GM21528 (cell line): ENCODE results near the gene ANO7.

Experiments used
- ATAC-seq: cut with Tn5 transposase; IDR thresholded peaks from one replicate; pipeline ENCODE4 v1.9.1; 2021; ENCODE audit warnings: mild to moderate bottlenecking, moderate library complexity; ENCODE audit not compliant: unreplicated experiment, low FRiP score

The ANO7 gene

GRCh38 chr2:241242306-241242705 lies 53.8 kb downstream of the ANO7 start:
- ATAC-seq: no peak

GRCh38 chr2:241244368-241244767 lies 55.9 kb downstream of the ANO7 start:
- no peak for ATAC-seq

DNA sequence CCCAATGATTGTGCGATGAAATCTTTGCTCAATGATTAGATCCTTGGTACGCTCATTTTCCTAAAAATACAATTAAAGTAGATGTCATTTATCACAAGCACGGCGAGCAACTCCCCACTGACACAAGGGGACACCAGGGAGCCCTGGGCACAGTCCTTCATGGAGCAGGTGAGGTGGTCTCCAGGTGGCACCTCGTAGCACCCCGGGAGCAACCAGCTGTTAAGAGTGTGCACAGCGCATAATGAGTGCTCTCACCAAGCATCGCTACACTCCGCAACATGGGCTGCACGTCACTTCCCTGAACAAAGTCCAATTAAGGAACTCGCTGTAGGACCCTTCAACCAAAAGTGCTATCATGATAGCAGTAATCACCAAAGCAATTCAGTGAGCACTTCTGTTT lies 59.8 kb downstream of the ANO7 start:
- no peak for ATAC-seq

DNA sequence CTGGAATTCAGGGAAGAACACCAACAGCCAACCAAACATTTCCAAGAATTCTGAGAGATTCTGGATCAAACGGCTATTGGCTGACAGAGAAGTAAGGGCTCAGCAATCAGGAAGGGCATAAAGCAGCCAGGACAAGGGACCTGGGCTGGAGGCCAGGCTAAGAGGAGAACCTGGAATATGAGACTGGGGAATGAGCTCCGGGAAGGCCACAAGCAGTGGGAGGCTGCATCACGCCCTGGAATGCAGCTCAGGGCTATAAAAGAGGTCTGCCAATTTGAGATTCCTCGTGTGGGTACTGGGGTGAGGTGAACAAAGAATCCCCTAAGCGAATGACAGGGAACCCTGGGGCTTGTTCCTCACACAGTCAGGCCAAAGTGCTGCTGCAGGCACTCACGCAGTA lies 60.4 kb downstream of the ANO7 start:
- no peak for ATAC-seq

DNA sequence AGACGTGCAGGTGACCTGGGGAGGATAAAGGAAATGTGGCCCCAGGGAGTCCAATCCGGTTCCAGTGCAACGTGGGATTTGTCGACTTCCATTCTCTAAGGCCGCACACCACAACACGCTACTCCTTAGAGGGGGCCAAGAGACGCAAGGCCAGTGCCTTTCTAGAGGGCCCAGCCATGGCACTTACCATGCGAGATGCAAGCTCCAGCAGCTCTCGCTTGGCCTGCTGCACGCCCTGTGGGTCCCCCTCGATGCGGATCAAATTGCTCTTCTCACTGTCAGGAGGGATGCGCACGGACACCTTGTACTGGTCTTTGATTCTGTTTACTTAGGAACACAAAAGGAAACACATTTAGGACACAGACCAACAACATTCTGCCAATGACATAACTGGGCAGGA lies 61.2 kb downstream of the ANO7 start:
- no peak for ATAC-seq

- ATAC-seq: no peak
Measured at GRCh38 chr2:241252778-241253475, 64.5 kb downstream of the ANO7 start.

DNA sequence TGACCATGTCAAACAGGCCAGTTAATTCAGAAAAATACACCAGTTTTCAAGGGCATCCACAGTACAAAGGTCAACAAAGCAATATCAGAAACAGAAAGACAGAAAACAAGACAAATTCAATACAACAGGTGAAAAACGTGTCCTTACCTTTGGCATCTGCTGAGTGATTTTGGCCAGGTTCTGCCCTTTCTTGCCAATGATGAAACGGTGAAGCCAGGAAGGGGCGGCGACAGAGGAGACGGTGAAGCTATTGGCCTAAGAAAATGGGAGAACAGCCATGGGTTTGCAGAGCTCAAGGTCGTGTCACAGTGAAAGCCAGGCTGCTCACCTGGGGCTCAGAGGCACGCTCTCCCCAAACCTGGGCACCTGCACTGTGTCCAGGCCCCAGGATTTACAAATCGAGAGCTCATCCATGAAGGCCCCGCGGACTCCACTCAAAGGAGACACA lies 66.5 kb downstream of the ANO7 start:
- no peak for ATAC-seq

DNA sequence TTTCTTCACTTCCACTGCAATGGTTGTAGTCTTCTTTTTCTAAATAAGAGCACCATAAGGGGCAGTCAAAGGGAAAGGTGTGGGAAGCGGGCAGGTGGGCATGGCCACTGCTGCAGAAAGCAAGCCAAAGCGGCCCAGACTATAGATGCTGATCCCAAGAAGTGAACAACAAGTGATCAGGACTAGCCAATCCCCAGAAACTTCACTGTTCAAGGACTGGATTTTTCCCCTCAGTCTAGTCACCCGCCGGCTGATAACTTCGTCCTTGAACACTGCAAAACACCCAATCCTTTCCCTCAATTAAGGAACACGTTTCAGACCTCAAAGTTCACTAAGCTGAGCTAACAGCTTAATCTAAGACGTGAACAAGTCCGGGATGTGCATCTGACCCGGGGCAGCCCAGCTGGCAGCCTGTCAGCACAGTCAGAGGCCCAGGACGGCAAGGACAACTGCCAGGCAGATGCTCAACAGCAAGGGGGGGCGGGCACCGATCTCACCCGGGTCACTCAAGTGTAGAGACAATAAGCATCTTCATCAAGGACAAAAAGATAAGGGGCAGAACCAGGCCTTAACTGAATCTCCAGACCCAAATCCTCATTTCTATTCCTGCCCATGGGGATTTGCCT lies 67.2 kb downstream of the ANO7 start:
- ATAC-seq: no peak

DNA sequence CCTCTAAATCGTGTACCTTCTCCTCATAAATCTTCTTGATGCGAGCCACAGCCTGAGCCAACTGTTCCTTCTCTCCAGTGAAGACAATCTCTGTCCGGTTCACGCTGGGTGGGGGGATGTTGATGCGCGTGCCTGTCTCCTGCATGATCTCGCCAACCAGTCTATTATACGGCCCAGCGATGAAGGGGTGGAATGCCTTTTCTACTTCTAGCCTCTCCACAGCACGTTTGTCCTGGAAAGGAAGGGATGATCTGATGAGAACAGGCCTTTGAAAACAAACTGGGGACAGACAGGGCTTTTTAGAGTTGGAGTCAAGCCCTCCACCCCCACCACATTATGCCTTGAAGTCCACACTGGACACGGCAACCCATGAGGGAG lies 67.7 kb downstream of the ANO7 start:
- ATAC-seq: no peak

DNA sequence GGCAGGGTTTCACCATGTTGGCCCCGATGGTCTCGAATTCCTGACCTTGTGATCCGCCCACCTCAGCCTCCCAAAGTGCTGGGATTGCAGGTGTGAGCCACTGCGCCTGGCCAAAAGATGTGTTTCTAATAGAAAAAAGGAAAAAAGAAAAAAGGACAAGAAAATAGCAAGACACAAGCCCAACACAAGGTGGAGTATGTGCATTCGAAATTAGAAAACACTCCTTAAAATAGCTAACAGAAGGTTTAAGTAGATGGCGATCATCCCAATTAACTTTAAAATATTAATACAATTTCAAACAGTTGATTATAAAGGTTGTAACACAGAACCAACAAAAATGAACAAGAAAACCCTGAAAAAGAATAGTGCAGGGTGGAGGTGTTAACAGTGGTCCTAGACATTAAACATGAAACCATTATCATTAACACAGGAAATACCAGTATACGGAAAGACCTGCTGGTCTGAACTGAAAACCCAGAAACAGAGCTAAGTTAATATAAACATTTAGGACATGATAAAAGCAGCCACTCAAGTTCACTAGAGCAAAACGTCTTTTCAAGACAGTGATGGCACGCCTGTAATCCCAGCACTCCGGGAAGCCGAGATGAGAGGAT lies 69.0 kb downstream of the ANO7 start:
- no peak for ATAC-seq

DNA sequence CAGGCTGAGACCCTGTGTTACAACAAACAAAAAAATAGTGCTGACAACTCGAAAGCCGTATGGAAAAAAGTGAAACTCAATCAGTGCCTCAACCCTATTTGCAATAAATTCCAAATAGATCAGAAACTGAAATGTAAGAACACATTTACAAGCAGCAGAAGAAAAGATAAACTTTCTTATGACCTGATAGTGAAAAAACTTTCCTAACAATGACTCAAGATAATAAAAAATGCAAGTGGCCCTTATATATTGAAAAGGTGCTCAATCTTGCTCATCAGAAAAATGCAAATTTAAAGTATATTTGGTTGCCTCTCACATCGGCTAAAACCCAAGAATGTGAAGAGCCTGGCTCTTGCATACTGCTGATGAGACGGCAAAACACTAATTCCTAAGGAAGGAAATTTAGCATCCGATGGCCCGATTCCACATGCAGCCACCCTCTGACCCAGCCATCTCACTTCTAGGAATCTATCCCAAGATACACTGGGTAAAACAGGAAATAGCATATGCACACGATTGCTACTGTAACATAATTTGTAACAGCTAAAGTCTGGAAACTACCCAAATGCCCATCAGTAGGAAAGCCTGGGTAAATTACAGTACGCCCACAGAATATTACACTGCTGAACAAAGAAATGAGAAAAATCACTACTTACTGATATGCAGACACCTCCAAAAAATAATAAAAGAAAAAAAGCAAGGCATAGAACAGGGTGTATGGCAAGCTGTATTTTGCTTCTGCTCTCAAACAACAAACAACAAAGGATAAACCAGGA lies 70.2 kb downstream of the ANO7 start:
- no peak for ATAC-seq

- no peak for ATAC-seq
Measured at GRCh38 chr2:241260911-241261310, 72.4 kb downstream of the ANO7 start.

- ATAC-seq: no peak
Measured at GRCh38 chr2:241261628-241262027, 73.2 kb downstream of the ANO7 start.

DNA sequence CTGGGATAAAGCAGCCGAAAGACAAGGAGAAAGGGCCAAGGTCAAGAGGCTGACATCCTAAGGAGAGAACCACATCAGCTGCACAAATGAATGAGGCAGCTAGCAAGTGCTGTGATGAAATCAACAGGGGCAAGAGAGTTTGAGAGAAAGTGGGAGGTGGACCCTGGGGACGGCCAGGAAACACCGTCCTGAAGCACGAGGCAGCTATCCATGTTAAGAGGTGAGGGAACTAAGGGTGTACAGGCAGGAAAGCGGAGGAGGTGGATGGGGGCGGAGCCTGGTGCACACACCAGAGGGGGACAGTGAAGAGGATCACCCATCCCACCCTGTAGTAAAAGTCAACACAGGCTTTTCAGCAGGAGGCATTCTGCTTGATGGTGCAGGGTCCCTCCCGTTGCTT lies 74.6 kb downstream of the ANO7 start:
- ATAC-seq: no peak

GRCh38 chr2:241265506-241265905 lies 77.0 kb downstream of the ANO7 start:
- ATAC-seq: no peak

DNA sequence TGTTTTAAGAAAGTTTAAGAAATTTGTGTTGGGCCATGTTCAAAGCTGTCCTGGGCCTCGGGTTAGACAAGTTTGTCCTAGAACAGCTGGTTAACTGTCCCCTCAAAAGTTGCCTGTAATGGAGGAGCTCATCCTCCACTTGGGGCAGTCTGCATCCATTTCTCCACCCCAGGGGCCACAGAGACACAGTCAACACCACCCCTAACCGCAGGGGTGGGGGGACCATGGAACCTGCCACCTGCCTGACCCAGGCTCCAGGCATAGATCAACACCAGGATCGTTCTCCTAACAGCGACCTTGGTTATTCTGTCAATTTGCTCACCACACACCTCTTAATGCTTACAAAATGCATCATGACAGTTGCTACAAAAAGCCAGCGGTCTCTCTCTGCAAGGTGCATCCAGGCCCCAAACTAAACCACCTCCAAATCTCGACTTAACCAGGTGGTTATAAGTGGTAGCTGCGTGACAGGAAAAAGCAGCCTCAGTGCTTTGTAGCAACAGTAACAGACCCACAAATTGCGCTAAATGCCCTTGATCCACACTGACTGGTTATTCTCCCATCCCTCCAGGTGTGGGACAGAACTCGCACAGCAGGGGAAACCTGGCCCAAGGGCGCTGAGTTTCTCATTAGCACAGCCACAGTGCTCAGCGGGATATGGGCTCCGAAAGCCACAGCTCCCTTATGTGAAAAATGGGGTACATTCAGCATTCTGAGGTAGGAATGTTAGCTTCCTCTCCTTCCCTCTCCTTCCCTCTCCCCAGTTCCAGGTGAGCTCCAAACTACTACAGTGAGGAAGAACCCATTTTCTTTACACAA lies 79.0 kb downstream of the ANO7 start:
- ATAC-seq: no peak

- no peak for ATAC-seq
Measured at GRCh38 chr2:241268306-241268705, 79.8 kb downstream of the ANO7 start.

GRCh38 chr2:241268716-241269445 lies 80.4 kb downstream of the ANO7 start:
- ATAC-seq: no peak

DNA sequence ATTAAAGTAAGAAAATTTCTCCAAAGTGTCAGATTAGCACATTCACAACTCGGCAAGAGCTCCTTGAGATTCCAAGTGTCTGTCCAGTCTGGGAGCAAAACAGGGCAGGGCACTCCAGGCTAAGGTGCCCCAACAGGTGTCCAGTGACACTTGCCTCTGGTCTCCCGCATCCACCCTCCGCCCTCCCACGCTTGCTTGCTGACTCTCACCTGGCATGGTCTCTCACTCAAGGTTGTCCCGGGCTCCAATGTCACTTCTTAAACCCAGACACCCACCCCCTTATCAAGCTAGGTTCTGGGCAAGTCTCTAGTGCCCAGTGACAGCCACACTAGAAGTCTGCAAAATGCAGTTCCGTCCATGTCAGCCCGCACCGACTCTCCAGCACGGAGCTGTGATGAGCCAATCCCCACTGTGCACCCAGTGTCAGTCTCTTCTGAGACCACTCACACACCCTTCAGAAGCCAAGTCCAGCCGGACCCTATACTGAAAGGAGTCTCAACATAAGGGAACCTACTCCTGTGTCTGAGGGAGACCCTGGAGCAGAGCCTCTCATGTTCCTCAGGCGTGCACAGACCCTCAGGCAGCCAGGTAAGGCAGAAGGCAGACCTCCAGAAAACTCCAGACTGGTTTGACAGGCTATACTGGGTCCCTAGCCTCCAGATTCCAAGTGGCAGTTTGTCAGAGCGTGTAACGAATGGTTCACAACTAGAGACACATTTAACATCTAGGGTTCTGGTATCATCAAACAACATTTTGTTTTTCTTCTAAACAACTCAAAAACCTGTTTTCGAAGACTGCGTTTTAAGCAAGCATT lies 81.4 kb downstream of the ANO7 start:
- ATAC-seq: no peak
